Uterus (tissue), 4 donors: ENCODE measurements around the gene TTC24. TPM values are rescaled to one million over a fixed set of nuclear protein-coding genes. Genes with fewer than 3 reads are reported as not detected.

Experiments
- DNase-seq, 2 donors: peaks; one replicate each; pipeline ENCODE4 v3.0.0-alpha.2; 2019 to 2020
- H3K27ac ChIP-seq, 2 donors: fragments of 200-600 bp; sonication (generic); 1 replicate in 1 of 2; 2 replicates in 1 of 2; pipeline ENCODE4 v1.5.1; 2016 to 2018
- H3K27me3 ChIP-seq, 2 donors: fragments of 200-600 bp; sonication (generic); one replicate each; pipeline ENCODE4 v1.5.1; 2018 to 2019; ENCODE audit warnings: control low read depth in 1 of 2
- H3K36me3 ChIP-seq, 2 donors: fragments of 200-600 bp; sonication (generic); one replicate each; pipeline ENCODE4 v1.5.1; 2019; ENCODE audit warnings: control low read depth in 1 of 2
- H3K4me1 ChIP-seq, 2 donors: fragments of 200-600 bp; sonication (generic); one replicate each; pipeline ENCODE4 v1.5.1; 2018 to 2019; ENCODE audit warnings: control low read depth in 1 of 2
- H3K4me3 ChIP-seq, 2 donors: fragments of 200-600 bp; sonication (generic); 1 replicate in 1 of 2; 2 replicates in 1 of 2; pipeline ENCODE4 v1.5.1; 2018 to 2019; ENCODE audit warnings: mild to moderate bottlenecking in 1 of 2
- H3K9me3 ChIP-seq, 2 donors: fragments of 200-600 bp; sonication (generic); one replicate each; pipeline ENCODE4 v1.5.1; 2019; ENCODE audit warnings: control low read depth in 1 of 2
- CTCF ChIP-seq, 4 experiments: fragments of 200-600 bp in 2 of 4; fragments of 450-650 bp in 2 of 4; sonication (generic) in 2 of 4; IDR thresholded peaks; one replicate each; pipeline ENCODE4 v1.5.1; 2016 to 2019; ENCODE audit warnings: antibody characterized with exemption in 4 of 4, mild to moderate bottlenecking in 2 of 4, moderate library complexity in 1 of 4
- POLR2A ChIP-seq, 2 donors: fragments of 450-650 bp; IDR thresholded peaks; one replicate each; pipeline ENCODE4 v1.6.1; 2016; ENCODE audit warnings: antibody characterized with exemption in 2 of 2, mild to moderate bottlenecking in 1 of 2, moderate library complexity in 1 of 2
- intact Hi-C: fragments of 100-400 bp; cut with DNase I; formaldehyde crosslinking; loops from one replicate; pipeline ENCODE4 v1.15.1; 2023; ENCODE audit warnings: low total_unique reads
- total RNA-seq, 4 donors: library from RNA; depleted of rRNA in 3 of 4; stranded (reverse); fragments of >200 nt in 3 of 4; gene quantifications; one replicate each; pipeline versions ENCODE4 v1.1.0 to v1.2.4, GENCODE V29; 2014 to 2023
- donor health status: DM: yes; HTN: yes; CAD: no.

TTC24 gene
- total RNA-seq, 4 donors from 2014 or later = not detected

GRCh38 chr1:156616463-156616862 is 36.9 kb downstream of the TTC24 start:
- intact Hi-C loops = no loop called here
- peak; percentile 63 to 89 for DNase-seq
- TF ChIP-seq CTCF (IDR thresholded peaks at IDR 0.05) = peak in 2 of 4 experiments; percentile 5 to 51
- TF ChIP-seq POLR2A (IDR thresholded peaks at IDR 0.05) = peak in 1 of 2 donors; percentile 16
- H3K27me3 ChIP-seq = no peaks in the 10 kb centered on the region
- H3K36me3 ChIP-seq = no peaks in the 10 kb centered on the region
- peak overlapping the region; percentile 76 to 85 for H3K27ac ChIP-seq
- no peaks in the 10 kb centered on the region for H3K4me1 ChIP-seq
- H3K9me3 ChIP-seq = no peaks in the 10 kb centered on the region
- no peak overlapping the region for H3K4me3 ChIP-seq

- H3K4me3 ChIP-seq = no peak within 1 kb of the TSS
- DNase-seq = no peak
- peak within 1 kb of the TSS in 1 of 2 donors; percentile 27 for H3K27ac ChIP-seq
- H3K9me3 ChIP-seq = no peaks in the 10 kb centered on the region
- no peaks in the 10 kb centered on the region for H3K4me1 ChIP-seq
- H3K36me3 ChIP-seq = no peaks in the 10 kb centered on the region
- H3K27me3 ChIP-seq = peaks cover 0 to 1% of the 10 kb centered on the region in 2 donors
- TF ChIP-seq CTCF (IDR thresholded peaks at IDR 0.05) (no peak), POLR2A (IDR thresholded peaks at IDR 0.05) (no peak)
- intact Hi-C loops = no loop called here
Observed at GRCh38 chr1:156618853-156619581, 39.5 kb downstream of the TTC24 start, which contains the start of gene HAPLN2. TSS of gene HAPLN2 (plus strand) at chr1:156619415. CDS start at chr1:156623491, 4,076 bp downstream.

- intact Hi-C loops = no loop called here
- Histone ChIP-seq H3K27ac (peak overlapping the region in 1 of 2 donors; percentile 27), H3K4me3 (no peak overlapping the region), H3K27me3 (peaks cover 0 to 7% of the 10 kb centered on the region in 2 donors), H3K36me3 (no peaks in the 10 kb centered on the region), H3K4me1 (no peaks in the 10 kb centered on the region), H3K9me3 (no peaks in the 10 kb centered on the region)
- no peak for TF ChIP-seq CTCF (IDR thresholded peaks at IDR 0.05)
- TF ChIP-seq POLR2A (IDR thresholded peaks at IDR 0.05) = no peak
- DNase-seq = no peak
Observed at GRCh38 chr1:156619582-156619955, 40.0 kb downstream of the TTC24 start.

- no peak for TF ChIP-seq CTCF (IDR thresholded peaks at IDR 0.05)
- no peak for TF ChIP-seq POLR2A (IDR thresholded peaks at IDR 0.05)
- Histone ChIP-seq H3K4me3 (no peak overlapping the region), H3K27ac (no peak overlapping the region), H3K4me1 (no peaks in the 10 kb centered on the region), H3K27me3 (peaks cover 0 to 17% of the 10 kb centered on the region in 2 donors), H3K9me3 (no peaks in the 10 kb centered on the region), H3K36me3 (no peaks in the 10 kb centered on the region)
- intact Hi-C loops = no loop called here
- DNase-seq = no peak
Observed at GRCh38 chr1:156622581-156623297, 43.2 kb downstream of the TTC24 start.
